Loucy (cell line): ENCODE results near the gene MCF2L2.

Experiments used
- EZH2phosphoT487 ChIP-seq: fragments of 200-600 bp; IDR thresholded peaks from 2 replicates; pipeline ENCODE4 v1.6.1; 2018; ENCODE audit warnings: antibody characterized with exemption, mild to moderate bottlenecking, moderate library complexity, borderline replicate concordance
- TF ChIP-seq, protein P1 (sequence below): fragments of 200-600 bp; sonication (generic); conservative IDR thresholded peaks from 2 replicates; pipeline ENCODE4 v1.5.1; 2014; ENCODE audit warnings: mild to moderate bottlenecking, antibody characterized with exemption, low read length

DNA sequence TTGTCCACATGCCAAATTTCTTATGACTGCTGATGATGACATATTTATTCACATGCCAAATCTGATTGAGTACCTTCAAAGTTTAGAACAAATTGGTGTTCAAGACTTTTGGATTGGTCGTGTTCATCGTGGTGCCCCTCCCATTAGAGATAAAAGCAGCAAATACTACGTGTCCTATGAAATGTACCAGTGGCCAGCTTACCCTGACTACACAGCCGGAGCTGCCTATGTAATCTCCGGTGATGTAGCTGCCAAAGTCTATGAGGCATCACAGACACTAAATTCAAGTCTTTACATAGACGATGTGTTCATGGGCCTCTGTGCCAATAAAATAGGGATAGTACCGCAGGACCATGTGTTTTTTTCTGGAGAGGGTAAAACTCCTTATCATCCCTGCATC lies 158.1 kb downstream of the MCF2L2 start:
- TF ChIP-seq, protein P1, sequence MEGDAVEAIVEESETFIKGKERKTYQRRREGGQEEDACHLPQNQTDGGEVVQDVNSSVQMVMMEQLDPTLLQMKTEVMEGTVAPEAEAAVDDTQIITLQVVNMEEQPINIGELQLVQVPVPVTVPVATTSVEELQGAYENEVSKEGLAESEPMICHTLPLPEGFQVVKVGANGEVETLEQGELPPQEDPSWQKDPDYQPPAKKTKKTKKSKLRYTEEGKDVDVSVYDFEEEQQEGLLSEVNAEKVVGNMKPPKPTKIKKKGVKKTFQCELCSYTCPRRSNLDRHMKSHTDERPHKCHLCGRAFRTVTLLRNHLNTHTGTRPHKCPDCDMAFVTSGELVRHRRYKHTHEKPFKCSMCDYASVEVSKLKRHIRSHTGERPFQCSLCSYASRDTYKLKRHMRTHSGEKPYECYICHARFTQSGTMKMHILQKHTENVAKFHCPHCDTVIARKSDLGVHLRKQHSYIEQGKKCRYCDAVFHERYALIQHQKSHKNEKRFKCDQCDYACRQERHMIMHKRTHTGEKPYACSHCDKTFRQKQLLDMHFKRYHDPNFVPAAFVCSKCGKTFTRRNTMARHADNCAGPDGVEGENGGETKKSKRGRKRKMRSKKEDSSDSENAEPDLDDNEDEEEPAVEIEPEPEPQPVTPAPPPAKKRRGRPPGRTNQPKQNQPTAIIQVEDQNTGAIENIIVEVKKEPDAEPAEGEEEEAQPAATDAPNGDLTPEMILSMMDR, result no peak
- no peak for TF ChIP-seq EZH2phosphoT487
